ENCODE results near the gene ZFP36.
"Not testable (repeated sequence)": the region's sequence is repeated elsewhere in the genome, so short reads cannot be mapped to it uniquely, and the experiment has no call there.

Gene ZFP36

DNA sequence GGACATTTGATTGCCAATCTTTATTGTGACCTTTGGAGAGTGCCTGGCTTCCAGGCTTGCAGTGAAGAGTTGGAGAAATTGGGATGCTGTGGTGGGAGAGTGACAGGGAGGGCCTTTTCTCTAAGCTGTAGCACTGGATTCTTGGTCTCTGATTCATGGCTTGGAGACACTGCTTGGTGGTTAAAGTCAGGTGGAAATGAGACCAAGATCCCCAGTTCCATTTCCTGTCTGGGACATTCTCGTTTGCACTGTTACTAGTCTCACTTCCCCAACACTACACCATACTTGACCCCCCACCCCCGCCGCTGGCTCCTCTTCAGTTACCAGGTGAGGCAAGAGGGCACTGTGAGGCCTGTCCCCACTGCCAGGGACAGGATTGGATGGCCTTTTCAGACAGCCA lies 41.6 kb downstream of the ZFP36 start:
- no peak for DNase-seq

DNA sequence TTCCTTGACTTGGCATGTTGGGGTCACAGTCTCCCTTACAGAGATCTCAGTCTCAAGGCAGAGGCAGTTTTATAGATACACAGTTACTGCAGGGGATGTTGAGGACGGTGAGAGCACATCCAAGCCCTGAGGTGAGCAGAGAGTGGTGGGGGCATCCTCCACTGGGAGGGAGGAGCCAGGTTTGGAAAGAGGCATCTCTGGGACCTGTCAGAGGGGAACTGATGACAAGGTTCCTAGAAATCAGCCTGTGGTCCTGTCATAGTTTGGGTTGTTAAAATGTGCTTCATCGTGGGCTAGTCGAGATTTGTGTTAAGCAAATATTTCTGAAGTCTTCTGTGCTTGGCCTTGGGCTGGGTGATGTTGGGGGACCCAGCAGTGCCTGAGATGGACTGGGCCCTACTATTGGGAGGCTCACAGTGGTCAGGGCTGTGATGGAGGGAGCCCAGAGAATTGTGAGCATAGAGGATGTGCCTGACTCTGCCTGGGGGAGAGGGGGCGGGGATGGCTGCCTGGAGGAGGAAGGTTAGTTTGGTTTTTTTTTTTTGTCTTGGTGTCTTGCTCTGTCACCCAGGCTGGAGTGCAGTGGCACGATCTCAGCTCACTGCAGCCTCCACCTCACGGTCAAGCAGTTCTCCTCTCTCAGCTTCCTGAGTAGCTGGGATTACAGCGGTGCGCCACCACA lies 42.6 kb downstream of the ZFP36 start:
- DNase-seq = no peak

GRCh38 chr19:39451257-39451656 lies 44.6 kb downstream of the ZFP36 start:
- DNase-seq = not testable (repeated sequence)

Data from right hindlimb (tissue), 1 donor.